KBM-7 (cell line): Measurements from ENCODE around the gene DAO.
A peak's percentile ranks its signal among the peaks of the same experiment; 100 is the strongest.

Experiments
- DNase-seq: peaks from one replicate; pipeline ENCODE4 v3.0.0-alpha.2; 2015
- in situ Hi-C: fragments of 300-500 bp; cut with MboI; formaldehyde crosslinking; loops from 2 replicates; pipeline ENCODE4 v1.14.3; 2020; ENCODE audit warnings: low sequenced_read_pairs, low pct_unique_long_range_greater_than_20kb, mixed read lengths

The DAO gene

DNA sequence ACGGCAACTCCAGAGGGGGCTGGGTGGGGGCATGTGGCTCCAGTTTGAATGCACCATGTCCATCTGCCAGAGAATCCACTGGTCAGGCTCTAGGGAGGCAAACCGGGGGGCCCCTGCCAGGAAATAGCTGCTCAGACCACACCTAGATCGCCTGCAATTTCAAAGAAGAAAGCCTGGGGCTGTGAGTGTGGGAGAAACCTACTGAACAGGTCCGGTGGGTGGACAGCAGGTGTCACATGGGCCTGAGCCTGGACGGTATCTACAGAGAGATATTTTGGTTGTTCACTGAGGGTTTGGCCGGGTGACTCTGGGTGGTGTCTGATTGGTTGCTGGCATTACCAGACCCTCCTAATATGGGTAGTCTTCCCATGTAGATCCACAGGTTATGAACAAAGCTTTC lies 32.0 kb downstream of the DAO start:
- DNase-seq = no peak

DNA sequence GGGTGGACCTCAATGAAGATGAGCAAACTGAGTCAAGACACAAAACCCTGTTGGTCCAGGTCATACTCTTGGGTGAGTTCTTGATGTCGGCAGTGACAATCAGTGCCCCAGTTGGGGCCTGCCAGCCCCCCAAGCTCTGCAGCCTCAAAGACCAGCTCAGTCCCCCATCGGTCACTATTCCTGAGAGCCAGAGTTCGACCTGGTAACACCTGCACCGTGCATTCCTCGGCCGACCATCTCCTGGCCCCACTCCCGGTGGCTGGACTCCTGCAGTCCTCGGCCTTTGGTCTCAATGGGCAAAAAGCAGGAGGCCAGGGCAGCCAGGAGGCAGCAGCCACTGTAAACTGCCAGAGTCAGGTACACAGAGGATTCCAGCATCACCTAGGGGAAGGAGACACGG lies 32.5 kb downstream of the DAO start:
- in situ Hi-C loops = no loop called here
- DNase-seq = no peak

More for the DNA sequence above, 32.0 kb downstream of the DAO start:
- in situ Hi-C loops = no loop called here

DNA sequence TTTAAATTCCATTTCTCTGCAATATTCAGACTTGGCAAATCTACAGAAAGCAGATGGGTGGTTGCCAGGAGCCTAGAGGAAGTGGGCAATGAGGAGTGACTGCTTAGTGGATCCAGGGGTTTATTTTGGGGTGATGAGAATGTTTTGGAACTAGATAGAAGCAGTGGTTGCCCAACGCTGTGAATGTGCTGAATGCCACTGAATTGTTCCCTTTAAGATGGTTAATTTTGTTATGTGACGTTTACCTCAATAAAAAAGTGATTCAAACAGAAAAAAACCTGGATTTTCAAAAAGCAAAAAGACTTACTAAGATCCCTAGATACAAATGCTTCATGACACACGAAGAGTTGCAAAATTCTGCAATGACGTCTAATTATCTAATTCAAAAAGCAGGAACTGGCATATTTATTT lies 34.2 kb downstream of the DAO start:
- in situ Hi-C loops = no loop called here
- DNase-seq = peak; percentile 52

DNA sequence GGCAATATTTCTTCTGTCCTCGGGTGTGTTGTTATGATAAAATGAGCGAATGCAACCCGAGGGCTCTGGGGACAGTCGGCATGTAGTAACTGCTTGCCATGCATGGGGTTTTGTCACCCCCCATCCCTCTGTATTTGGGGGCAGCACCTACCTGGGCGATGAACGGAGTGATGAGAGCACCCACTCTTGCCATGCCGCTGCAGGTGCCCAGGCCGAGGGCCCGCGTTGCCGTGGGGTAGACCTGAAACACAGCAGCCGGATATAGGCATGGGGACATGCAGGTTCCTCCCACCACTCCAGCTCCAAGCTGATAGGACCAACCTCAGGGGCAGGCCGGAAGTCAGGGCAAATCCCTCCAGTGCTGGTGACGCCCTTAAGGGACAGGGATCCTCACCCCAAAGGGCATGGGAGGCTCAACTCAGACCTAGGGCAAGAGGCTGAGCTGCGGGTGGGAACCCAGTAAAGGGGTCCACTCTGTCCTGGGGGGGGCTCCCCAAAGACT lies 35.8 kb downstream of the DAO start:
- in situ Hi-C loops = no loop called here
- DNase-seq = no peak

DNA sequence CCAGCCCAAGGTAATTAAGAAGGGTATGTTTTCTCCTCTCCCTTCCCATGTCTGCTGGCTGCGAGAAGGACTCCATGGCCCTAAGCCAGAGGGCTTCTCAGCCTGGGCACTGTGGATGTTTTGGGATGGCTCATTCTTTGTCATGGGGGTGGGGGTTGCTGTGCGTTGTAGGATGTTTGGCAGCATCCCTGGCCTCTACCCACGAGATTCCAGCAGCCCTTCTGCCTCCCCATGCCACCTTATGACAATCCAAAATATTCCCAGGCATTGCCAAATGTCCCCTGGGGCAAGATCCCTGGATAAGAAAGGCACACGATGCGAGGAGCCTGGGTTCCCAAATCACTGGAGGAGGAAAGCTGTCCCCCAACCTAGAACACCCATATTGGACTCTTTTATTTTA lies 36.4 kb downstream of the DAO start:
- no peak for DNase-seq
- in situ Hi-C loops = no loop called here

DNA sequence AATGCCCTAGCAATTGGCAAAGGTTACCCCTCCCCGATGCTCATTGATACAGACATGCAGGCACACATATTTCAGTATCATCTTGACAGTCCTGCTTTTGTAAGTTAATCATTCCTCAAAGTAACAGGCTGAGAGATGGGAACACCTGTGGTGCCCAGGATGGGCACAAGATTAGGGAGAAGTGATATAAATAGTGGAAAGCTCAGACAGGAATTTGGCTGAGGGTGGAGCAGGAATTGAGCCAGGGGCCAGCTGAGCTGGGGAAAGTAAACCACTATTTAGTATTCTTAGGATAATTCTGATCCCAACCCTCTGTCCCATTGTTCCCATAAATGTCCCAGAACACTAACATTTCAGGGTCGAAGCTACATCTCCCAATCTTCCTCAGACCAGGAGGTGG lies 38.3 kb downstream of the DAO start:
- in situ Hi-C loops = no loop called here
- no peak for DNase-seq

DNA sequence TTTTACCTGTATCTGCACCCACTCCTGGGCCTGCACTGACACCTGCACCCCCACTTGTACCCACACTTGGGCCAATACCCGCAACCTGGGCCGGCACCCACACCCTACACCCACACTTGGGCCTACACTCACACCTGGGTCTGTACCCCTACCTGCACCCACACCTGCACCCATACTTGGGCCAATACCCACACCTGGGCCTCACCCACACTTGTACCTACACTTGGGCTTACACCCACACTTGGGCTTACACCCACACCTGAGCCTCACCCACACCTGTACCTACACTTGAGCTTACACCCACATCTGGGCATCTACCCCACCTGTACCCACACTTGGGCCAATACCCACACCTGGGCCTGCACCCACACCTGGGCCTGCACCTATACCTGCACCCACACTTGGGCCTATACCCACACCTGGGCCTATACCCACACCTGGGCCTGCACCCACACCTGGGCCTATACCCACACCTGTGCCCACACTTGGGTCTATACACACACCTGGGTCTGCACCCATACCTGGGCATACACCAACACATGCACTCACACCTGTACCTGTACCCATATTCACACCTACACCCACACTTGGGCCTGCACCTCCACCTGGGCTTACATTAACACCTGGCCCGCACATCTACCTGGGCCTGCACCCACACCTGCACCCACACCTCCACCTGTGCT lies 39.2 kb downstream of the DAO start:
- no peak for DNase-seq
- in situ Hi-C loops = no loop called here

DNA sequence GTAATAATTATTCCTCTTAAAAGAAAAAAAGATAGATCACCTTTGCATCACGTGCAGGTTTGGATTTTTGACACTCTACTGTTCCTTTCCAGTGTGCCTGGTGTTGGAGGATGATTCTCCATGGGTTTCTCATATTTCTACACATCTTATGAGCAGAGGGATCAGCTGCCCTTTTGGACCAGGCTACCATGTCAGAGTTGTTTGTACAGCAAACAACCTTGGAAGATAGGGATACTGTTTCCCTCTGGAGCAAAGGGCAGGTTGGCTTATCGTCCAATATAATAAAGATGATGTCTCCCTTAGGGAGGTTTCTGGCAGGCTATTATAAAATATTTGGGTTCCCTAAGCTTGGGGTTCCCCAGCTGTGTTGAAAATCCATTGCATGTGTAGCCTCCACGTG lies 42.1 kb downstream of the DAO start:
- in situ Hi-C loops = no loop called here
- DNase-seq = no peak

DNA sequence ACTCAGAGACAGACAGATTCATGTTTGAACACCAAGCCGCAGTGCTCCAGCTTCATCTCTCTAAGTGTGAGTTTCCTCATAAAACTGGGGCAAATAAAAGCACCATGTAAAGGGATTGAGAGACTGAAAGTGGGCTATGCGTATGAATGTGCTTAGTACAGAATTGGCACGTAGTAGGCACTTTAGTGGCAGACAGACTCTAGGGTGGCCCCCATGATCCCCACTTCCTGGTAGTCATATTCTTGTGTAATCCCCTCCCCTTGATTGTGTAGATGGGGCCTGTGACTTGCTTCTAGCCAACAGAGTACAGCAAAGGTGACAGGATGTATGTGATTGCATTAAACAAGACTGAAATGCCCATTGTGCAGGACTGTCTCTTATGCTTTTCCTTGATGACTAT lies 43.0 kb downstream of the DAO start:
- in situ Hi-C loops = no loop called here
- no peak for DNase-seq

DNA sequence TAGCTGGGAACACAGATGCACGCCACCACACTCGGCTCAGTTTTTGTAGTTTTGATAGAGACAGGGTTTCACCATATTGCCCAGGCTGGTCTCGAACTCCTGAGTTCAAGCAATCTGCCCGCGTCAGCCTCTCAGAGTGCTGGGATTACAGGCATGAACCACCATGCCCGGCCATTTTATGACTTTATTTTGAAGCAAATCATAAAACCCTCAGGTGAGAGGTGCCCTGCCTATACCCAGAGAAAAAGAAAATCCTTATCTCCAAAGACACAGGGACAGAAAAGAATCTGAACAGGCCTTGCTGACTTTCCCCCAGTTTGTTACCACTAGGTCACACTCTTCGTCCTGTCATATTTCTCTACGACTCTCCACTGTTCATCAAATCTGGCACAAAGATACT lies 48.8 kb downstream of the DAO start:
- in situ Hi-C loops = no loop called here
- no peak for DNase-seq

DNA sequence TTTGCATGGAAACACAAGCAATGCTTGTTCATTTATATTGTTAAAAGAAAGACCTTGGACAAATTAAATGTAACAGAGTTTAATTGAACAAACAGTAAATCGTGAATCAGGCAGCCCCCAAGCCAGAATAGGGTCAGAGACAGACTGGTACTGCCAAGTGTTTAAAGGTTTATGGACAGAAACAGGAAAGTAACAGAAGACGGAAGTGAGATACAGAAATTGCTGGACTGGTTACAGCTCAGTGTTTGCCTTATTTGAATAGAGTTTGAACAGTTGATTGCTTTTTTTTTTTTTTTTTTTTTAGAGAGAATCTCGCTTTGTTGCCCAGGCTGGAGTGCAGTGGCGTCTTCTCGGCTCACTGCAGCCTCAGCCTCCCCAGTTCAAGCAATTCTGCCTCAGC lies 50.3 kb downstream of the DAO start:
- in situ Hi-C loops = no loop called here

DNA sequence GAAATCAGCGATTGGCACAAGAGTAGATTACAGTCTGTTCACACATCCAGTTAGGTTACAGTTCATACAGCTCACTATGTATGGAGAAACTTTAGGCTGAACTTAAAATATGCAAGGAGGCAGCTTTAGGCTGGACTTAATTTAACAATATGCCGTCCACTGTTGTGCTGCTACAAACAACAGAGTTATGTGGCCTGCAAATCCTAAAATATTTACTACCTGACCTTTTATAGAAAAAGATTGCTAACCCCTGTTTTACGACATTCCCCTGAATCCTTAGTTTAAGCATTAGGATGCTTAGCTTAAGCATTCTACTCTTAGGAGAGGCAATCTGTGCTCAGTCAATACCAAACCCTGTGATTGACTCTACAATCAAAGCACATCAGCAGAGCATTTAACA lies 50.9 kb downstream of the DAO start:
- in situ Hi-C loops = no loop called here
- no peak for DNase-seq

More for the DNA sequence above, 50.3 kb downstream of the DAO start:
- no peak for DNase-seq

DNA sequence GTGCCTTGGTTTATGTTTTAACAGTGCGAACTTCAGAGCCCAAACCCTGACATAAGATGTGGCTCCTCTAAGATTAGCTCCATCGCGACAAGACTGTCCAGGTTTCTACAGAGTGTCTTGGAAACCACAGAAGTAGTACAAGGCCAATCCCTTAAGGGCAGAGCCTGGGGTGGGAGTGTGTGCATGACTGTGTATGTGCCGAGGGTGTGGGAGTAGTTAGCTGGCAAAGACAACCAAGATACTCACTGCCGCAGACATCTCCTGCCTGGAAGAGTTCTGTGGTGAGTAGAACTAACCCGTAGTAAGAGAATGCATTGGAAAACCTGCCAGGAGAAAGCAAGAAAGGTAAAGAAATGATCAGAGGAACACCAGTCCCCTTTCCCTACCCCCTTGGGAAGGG lies 54.1 kb downstream of the DAO start:
- in situ Hi-C loops = no loop called here
- DNase-seq = no peak

DNA sequence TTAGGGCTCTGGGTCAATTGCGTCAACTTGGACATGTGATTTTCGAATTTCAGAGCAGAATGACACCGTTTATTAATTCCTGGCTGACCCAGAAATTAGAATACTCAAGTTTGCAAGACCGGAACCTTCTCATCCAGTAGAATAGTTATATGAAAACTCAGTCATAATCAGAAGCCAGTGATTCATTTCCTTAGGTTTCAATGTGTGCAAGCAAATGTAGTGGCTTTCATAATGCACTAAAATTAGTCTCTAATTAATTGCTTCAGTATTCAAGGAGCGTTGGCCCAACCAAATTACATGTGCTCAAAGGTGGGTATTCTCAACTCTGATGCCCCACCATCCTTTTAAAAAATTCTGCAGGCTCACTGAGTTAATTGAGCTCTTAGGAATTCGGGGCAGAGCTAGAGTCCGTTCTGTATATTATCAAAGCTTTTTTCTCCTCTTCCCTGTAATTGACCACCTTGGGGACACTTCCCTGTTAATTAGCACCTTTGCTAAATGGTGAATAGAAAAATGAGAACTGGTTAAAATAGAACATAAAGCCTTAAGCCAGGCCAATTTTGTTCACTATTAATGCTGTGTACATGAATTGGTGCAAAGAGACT lies 55.4 kb downstream of the DAO start:
- in situ Hi-C loops = no loop called here
- no peak for DNase-seq

DNA sequence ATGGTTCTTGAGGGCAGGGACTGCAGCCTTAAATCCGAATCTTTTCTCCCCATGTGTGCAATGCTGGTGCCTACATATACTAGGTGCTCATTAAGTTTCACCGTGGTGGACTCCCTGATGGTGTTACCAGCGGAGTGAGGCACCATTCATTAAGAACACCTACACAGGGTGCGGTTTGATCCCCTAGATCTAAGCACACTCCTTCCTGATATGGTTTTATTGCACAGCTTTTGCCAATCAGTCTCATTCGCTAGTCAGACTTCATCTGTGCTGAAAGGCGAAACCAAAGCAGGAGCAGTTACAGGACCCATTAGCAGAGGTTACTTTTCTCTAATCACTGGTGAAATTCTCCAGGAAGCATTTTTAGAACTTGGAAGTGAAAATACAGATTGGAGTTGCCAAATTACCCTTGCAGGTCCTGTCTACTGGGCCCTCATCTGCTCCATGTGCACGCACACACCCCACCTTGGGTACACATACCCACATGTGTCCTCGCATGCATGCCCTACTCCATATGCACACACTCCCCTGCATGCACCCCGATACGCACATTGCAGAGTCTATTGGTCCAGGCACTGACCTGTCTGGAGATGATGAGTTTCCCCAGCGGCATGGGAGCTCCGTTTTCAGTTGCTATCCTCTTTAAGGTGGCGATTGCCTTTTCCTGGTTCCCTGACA lies 58.5 kb downstream of the DAO start:
- in situ Hi-C loops = no loop called here
- no peak for DNase-seq

DNA sequence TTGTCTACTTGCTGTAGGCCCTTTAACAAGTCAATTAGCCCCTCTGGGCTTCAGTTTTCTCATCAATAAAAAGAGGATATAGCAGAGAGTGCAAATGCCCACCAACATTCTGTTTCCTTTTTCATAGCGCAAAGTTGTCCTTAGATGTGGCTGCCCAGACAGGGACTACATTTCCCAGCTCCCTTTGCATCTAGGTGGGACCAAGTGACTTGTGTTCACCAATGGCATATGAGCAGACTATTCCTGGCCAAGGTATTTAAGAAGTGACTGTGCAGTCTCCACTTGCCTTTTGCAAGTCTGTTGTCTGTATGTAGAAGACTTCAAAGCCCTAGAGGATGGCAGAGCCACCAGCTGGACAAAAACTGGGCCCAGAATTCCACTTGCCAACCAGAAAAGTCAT lies 59.7 kb downstream of the DAO start:
- in situ Hi-C loops = no loop called here
- peak; percentile 20 for DNase-seq

DNA sequence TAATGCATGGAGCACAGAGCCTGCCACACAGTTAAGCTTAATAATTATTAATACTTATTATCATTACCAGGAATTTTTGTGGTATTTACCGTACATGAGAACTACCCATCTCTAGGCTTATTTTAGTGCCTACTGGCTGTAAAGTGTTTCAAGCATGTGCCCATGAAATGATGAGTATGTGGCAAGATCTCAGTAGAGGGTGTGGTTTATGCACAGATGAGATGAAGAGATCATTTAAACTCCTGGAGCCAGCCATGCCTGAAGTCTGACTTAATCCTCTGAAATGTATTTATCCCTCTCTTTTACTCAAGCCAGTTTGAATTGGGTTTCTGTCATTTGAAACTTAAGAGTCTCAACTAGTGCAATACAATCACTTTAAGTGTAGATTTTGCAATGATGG lies 60.2 kb downstream of the DAO start:
- in situ Hi-C loops = no loop called here
- no peak for DNase-seq

DNA sequence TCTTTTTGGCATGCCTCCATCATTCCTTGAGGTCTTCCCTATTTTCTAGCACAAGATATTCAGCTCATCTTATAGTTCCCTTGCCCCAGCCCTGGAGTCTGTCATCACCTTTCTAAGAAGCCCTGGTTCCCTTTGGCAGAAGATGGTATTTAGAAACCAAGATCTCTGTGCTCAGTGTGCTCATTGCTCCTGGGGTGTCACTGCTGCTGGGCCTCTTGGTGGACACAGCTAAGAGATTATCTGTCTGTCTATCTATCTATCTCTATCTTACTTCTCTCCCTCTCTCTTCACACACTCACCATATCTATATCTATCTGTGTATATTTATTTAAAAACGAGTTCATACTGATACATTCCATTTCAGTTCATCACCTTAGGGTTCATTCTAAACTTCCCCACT lies 67.2 kb downstream of the DAO start:
- in situ Hi-C loops = no loop called here
- no peak for DNase-seq

DNA sequence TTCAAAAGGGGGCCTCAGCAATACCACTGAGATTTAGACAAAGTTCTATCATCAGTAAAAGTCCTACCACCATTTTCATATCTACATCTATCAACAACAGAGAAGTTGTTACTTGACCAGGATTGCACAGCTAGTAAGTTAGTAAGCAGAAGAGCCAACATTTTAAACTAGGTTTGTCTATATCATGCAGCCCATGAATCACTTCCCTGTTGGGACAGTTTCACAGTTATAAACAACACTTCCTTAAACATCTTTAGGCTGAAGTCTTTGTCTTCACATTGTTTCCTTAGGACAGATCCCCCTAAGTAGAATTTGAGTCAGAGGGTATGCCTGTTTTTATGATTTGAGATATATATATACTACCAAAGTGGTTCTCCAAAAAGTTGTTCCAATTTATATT lies 68.5 kb downstream of the DAO start:
- DNase-seq = no peak
- in situ Hi-C loops = no loop called here

DNA sequence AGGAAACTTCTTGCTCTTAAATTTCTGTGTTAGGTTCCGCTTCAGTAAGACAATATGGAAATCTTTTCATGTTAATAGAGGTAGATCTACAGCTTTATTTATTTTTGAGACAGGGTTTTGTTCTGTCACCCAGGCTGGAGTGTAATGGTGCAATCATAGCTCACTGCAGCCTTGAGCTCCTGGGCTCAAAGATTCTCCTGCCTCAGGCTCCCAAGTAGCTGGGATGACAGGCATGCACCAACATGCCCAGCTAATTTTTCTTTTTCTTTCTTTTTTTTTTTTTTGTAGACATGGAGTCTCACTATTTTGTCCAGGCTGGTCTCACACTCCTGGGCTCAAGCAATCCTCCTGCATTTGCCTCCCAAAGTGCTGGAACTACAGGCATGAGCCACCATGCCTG lies 70.1 kb downstream of the DAO start:
- DNase-seq = no peak
- in situ Hi-C loops = no loop called here
